Fibroblast of mammary gland (primary cell): ENCODE data around the gene CENATAC.
A peak's percentile ranks its signal among the peaks of the same experiment; 100 is the strongest.
"Not testable (repeated sequence)": the region's sequence is repeated elsewhere in the genome, so short reads cannot be mapped to it uniquely, and the experiment has no call there.

Experiments used
- DNase-seq: peaks from one replicate; pipeline ENCODE4 v3.0.0-alpha.2; 2010; ENCODE audit warnings: low read depth
- H3K4me3 ChIP-seq: 2 replicates; pipeline ENCODE4 v1.5.1; 2011; ENCODE audit warnings: low read depth, mild to moderate bottlenecking, low read length, moderate library complexity; ENCODE audit not compliant: control insufficient read depth
- CTCF ChIP-seq: conservative IDR thresholded peaks from 2 replicates; pipeline ENCODE4 v1.5.1; 2011; ENCODE audit warnings: low read depth, low read length, inconsistent platforms; ENCODE audit not compliant: control insufficient read depth, insufficient read depth

The CENATAC gene

GRCh38 chr11:119054418-119054817, 56.5 kb downstream of the CENATAC start:
- no peak for TF ChIP-seq CTCF
- no peak for DNase-seq
- no peak overlapping the region for H3K4me3 ChIP-seq

DNA sequence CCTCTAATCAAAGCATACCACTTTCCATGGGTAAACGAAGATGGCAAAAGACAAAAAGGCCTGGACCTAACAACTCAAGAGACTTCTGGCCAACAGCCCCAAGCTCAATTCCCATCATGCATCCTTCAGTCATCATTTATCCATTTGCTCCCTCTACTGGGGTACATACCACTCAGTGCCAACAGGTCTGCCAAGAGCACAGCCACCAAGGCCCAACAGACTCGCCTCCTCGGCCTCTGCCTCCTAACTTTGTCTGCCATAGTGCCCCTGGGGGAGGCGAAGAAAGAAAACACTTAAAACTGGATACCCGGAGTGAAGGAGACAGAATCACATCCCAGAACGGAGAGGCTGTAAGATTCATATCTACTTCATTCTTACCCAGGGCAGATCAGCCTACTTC, 58.0 kb downstream of the CENATAC start:
- peak; percentile 5 for TF ChIP-seq CTCF
- H3K4me3 ChIP-seq = peak overlapping the region; percentile 81
- DNase-seq = peak; percentile 51

DNA sequence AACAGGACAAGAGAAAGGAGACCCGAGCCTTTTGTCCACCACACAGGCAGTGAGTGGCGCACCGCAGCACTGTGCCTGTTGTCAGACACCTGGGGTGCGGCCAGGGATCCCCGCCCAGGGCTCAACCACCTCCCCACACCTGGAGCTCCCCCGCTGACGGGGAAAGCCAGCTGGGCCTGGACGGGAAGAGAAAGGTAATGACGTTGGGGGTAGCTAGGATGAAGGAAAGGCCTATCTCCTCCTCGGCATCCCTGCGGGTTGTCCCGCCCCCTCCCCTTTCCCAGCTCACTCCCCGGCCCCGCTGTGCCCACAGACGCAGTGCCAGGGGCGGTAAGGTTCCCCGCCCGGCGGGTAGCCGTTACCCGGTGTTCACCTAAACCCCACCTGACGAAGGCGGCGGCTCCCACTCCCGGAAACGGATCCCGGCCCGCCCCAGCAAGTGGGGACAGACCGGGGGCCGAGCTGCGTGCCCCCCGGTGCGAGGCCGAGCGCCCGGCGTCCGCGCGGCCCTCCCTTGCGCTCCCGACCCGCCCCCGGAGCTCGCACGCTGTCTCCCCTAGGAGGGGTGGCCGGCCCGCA, 58.6 kb downstream of the CENATAC start:
- DNase-seq = no peak
- no peak for TF ChIP-seq CTCF
- peak overlapping the region; percentile 81 for H3K4me3 ChIP-seq

GRCh38 chr11:119057000-119057769, 59.2 kb downstream of the CENATAC start, which contains the start of gene HYOU1:
TSS of gene HYOU1 (minus strand) at chr11:119057205. CDS start at chr11:119056160, 1,045 bp downstream.
- TF ChIP-seq CTCF = peak; percentile 12
- peak; percentile 91 for DNase-seq
- peak within 1 kb of the TSS; percentile 81 for H3K4me3 ChIP-seq

- not testable (repeated sequence) for H3K4me3 ChIP-seq, DNase-seq
These were observed 61.2 kb downstream of the CENATAC start for GRCh38 chr11:119059128-119059527.

DNA sequence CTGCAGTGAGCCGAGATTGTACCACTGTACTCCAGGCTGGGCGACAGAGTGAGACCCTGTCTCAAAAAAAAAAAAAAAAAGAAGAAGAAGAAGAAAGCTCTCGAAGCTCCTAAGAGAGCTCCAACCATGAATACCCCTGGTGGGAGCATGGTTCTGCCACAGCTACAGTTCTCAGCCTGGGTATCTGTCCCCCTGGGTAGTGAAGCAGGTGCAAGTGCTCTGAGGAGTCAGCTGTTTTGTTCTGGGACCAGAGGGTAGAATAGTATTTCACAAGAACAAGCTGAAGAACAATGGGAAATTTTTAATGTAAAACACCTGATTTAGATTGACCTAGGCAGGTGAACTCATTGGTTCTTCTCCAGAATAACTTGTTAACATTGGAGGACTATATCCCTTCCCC, 63.3 kb downstream of the CENATAC start:
- TF ChIP-seq CTCF = no peak
- H3K4me3 ChIP-seq = no peak overlapping the region
- no peak for DNase-seq

GRCh38 chr11:119062779-119063178, 64.8 kb downstream of the CENATAC start:
- TF ChIP-seq CTCF = no peak
- peak; percentile 80 for DNase-seq
- H3K4me3 ChIP-seq = no peak overlapping the region
